ENCODE results near the gene COTL1. TPM values are rescaled to one million over a fixed set of nuclear protein-coding genes. Genes with fewer than 3 reads are reported as not detected.

Gene COTL1
- total RNA-seq, 2 experiments from 2014 or later: 125 to 232 TPM

- peaks cover 71% of the 10 kb centered on the region for H3K36me3 ChIP-seq (ENCODE audit: insufficient read depth, low read length)
- peak overlapping the region; percentile 87 for H3K4me2 ChIP-seq (ENCODE audit: low read length)
- DNase-seq (ENCODE audit: low spot score): no peak
- H3K79me2 ChIP-seq (ENCODE audit: insufficient read depth, low read depth, low read length): peaks cover 69% of the 10 kb centered on the region
- peak overlapping the region; percentile 97 for H3K27ac ChIP-seq (ENCODE audit: low read depth, low read length, poor library complexity, severe bottlenecking)
- no peaks in the 10 kb centered on the region for H3K9me2 ChIP-seq (ENCODE audit: insufficient read depth, low read length)
- CTCF ChIA-PET (ENCODE audit: unreplicated experiment): no interaction called here
- BruUV-seq (replicated peaks): no TSS peak
- intact Hi-C loops (cut with micrococcal nuclease; ENCODE audit: unreplicated experiment): loop anchor here (10.0 kb wide), 1 partner anchor 1312 kb away; no protein-coding TSS in a partner anchor
- peaks cover 58% of the 10 kb centered on the region for H3K4me1 ChIP-seq (ENCODE audit: insufficient read depth, low read length, poor library complexity, severe bottlenecking)
- TF ChIP-seq EZH2phosphoT487 (IDR thresholded peaks at IDR 0.05; ENCODE audit: borderline replicate concordance, low read depth, low read length): no peak
- TF ChIP-seq, protein P1, sequence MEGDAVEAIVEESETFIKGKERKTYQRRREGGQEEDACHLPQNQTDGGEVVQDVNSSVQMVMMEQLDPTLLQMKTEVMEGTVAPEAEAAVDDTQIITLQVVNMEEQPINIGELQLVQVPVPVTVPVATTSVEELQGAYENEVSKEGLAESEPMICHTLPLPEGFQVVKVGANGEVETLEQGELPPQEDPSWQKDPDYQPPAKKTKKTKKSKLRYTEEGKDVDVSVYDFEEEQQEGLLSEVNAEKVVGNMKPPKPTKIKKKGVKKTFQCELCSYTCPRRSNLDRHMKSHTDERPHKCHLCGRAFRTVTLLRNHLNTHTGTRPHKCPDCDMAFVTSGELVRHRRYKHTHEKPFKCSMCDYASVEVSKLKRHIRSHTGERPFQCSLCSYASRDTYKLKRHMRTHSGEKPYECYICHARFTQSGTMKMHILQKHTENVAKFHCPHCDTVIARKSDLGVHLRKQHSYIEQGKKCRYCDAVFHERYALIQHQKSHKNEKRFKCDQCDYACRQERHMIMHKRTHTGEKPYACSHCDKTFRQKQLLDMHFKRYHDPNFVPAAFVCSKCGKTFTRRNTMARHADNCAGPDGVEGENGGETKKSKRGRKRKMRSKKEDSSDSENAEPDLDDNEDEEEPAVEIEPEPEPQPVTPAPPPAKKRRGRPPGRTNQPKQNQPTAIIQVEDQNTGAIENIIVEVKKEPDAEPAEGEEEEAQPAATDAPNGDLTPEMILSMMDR (conservative IDR thresholded peaks at IDR 0.05; ENCODE audit: low read length): no peak
- POLR2A ChIA-PET: interaction anchor here (0.7 to 2.8 kb wide), 4 partner anchors 9 to 902 kb away, joined by 5 to 12 read pairs (median 10); no protein-coding TSS in a partner anchor
- H3K4me3 ChIP-seq (ENCODE audit: low read depth, low read length, poor library complexity, severe bottlenecking): peak overlapping the region; percentile 44
- H3K9me3 ChIP-seq (ENCODE audit: low read length): no peaks in the 10 kb centered on the region
- no peak overlapping the region; the same call in 1 of the 2 replicates for H2AFZ ChIP-seq (ENCODE audit: low read length)
- no peaks in the 10 kb centered on the region for H4K20me1 ChIP-seq (ENCODE audit: insufficient read depth, low read length)
These were observed 25.2 kb downstream of the COTL1 start for GRCh38 chr16:84592718-84593117.

- ChIA-PET CTCF (ENCODE audit: unreplicated experiment) (no interaction called here), POLR2A (no interaction called here)
- TF ChIP-seq, protein P1 (conservative IDR thresholded peaks at IDR 0.05; ENCODE audit: low read length): no peak
- no peak for TF ChIP-seq EZH2phosphoT487 (IDR thresholded peaks at IDR 0.05; ENCODE audit: borderline replicate concordance, low read depth, low read length)
- peaks cover 68% of the 10 kb centered on the region for H3K36me3 ChIP-seq (ENCODE audit: insufficient read depth, low read length)
- BruUV-seq (replicated peaks): no TSS peak
- peaks cover 56% of the 10 kb centered on the region for H3K4me1 ChIP-seq (ENCODE audit: insufficient read depth, low read length, poor library complexity, severe bottlenecking)
- H3K79me2 ChIP-seq (ENCODE audit: insufficient read depth, low read depth, low read length): peaks cover 72% of the 10 kb centered on the region
- no peak overlapping the region for H3K4me3 ChIP-seq (ENCODE audit: low read depth, low read length, poor library complexity, severe bottlenecking)
- H2AFZ ChIP-seq (ENCODE audit: low read length): no peak overlapping the region
- no peaks in the 10 kb centered on the region for H3K9me3 ChIP-seq (ENCODE audit: low read length)
- H3K27ac ChIP-seq (ENCODE audit: low read depth, low read length, poor library complexity, severe bottlenecking): no peak overlapping the region
- DNase-seq (ENCODE audit: low spot score): no peak
- intact Hi-C loops (cut with micrococcal nuclease; ENCODE audit: unreplicated experiment): loop anchor here (10.0 kb wide), 1 partner anchor 1315 kb away; no protein-coding TSS in a partner anchor
- H3K4me2 ChIP-seq (ENCODE audit: low read length): no peak overlapping the region
- no peaks in the 10 kb centered on the region for H3K9me2 ChIP-seq (ENCODE audit: insufficient read depth, low read length)
- peaks cover 3% of the 10 kb centered on the region; the same call in 1 of the 2 replicates for H4K20me1 ChIP-seq (ENCODE audit: insufficient read depth, low read length)
These were observed 27.7 kb downstream of the COTL1 start for GRCh38 chr16:84589975-84590719.

DNA sequence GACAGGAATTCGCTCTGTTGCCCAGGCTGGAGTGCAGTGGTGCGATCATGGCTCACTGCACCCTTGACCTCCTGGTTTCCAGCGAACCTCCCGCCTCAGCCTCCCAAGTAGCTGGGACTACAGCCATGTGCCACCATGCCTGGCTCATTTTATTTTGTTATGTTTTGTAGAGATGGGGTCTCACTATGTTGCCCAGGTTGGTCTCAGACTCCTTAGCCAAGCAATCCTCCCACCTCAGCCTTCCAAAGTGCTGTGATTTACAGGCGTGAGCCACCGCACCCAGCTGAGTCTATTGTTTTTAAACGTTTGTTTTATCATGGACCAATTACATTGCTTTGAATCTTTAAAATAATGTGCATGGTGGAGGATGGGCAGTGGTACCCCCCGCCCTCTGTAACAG lies 28.9 kb downstream of the COTL1 start:
- H3K9me2 ChIP-seq (ENCODE audit: insufficient read depth, low read length): no peaks in the 10 kb centered on the region
- no peak for DNase-seq (ENCODE audit: low spot score)
- BruUV-seq (replicated peaks): no TSS peak
- CTCF ChIA-PET (ENCODE audit: unreplicated experiment): no interaction called here
- no peak overlapping the region for H3K4me2 ChIP-seq (ENCODE audit: low read length)
- no peak for TF ChIP-seq EZH2phosphoT487 (IDR thresholded peaks at IDR 0.05; ENCODE audit: borderline replicate concordance, low read depth, low read length)
- TF ChIP-seq, protein P1 (conservative IDR thresholded peaks at IDR 0.05; ENCODE audit: low read length): no peak
- peaks cover 51% of the 10 kb centered on the region for H3K4me1 ChIP-seq (ENCODE audit: insufficient read depth, low read length, poor library complexity, severe bottlenecking)
- peaks cover 9% of the 10 kb centered on the region; the same call in 1 of the 2 replicates for H4K20me1 ChIP-seq (ENCODE audit: insufficient read depth, low read length)
- POLR2A ChIA-PET: no interaction called here
- H3K79me2 ChIP-seq (ENCODE audit: insufficient read depth, low read depth, low read length): peaks cover 75% of the 10 kb centered on the region
- H3K27ac ChIP-seq (ENCODE audit: low read depth, low read length, poor library complexity, severe bottlenecking): no peak overlapping the region
- H2AFZ ChIP-seq (ENCODE audit: low read length): no peak overlapping the region
- H3K9me3 ChIP-seq (ENCODE audit: low read length): no peaks in the 10 kb centered on the region
- peaks cover 76% of the 10 kb centered on the region for H3K36me3 ChIP-seq (ENCODE audit: insufficient read depth, low read length)
- no peak overlapping the region for H3K4me3 ChIP-seq (ENCODE audit: low read depth, low read length, poor library complexity, severe bottlenecking)
- intact Hi-C loops (cut with micrococcal nuclease; ENCODE audit: unreplicated experiment): no loop called here

All from OCI-LY7 (cell line).